Fibroblast of lung (primary cell): Measurements from ENCODE around the gene MRC1.

Experiments
- CTCF ChIP-seq, 2 donors: IDR thresholded peaks in 1 of 2; conservative IDR thresholded peaks in 1 of 2; 1 replicate in 1 of 2; 2 replicates in 1 of 2; pipeline ENCODE4 v1.5.1; 2011 to 2012; ENCODE audit warnings: low read length in 2 of 2, control low read depth in 1 of 2, inconsistent platforms in 1 of 2, low read depth in 1 of 2, mild to moderate bottlenecking in 1 of 2
- EZH2 ChIP-seq: IDR thresholded peaks from 2 replicates; pipeline ENCODE4 v1.5.1; 2012; ENCODE audit warnings: low read length, control low read depth, mild to moderate bottlenecking; ENCODE audit errors: missing control alignments

- TF ChIP-seq CTCF (conservative IDR thresholded peaks at IDR 0.05 in 1 of 2, IDR thresholded peaks at IDR 0.05 in 1 of 2; ENCODE audit: low read depth in 1 of 2, low read length in 2 of 2) (no peak), EZH2 (no peak)
These were observed 12.7 kb downstream of the MRC1 start for GRCh38 chr10:17821893-17822292.
